ENCODE measurements around the gene SKAP2.

DNA sequence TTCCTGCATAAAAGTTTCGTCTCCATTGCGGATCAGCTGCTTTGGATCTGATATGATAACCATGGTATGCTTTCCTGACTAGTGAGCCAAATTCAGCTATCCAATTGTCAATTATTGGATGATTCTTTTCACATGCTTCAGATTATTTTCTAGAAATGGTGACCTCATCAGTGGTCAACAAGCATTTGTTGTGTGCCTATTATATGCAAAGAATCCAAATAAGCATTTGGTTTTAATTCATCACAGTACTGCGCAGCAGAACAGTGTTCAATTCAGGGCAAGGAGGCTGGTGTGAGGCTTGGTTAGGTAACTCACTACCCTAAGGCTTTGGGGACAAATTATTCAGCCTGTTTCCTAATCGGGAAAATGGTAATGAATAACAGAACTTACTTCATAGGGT is 200.5 kb downstream of the SKAP2 start:
- TF ChIP-seq HDAC2 (IDR thresholded peaks at IDR 0.05) (no peak), BHLHE40 (IDR thresholded peaks at IDR 0.05; ENCODE audit: low read depth, low read length) (no peak)
- TF ChIP-seq, protein P1, sequence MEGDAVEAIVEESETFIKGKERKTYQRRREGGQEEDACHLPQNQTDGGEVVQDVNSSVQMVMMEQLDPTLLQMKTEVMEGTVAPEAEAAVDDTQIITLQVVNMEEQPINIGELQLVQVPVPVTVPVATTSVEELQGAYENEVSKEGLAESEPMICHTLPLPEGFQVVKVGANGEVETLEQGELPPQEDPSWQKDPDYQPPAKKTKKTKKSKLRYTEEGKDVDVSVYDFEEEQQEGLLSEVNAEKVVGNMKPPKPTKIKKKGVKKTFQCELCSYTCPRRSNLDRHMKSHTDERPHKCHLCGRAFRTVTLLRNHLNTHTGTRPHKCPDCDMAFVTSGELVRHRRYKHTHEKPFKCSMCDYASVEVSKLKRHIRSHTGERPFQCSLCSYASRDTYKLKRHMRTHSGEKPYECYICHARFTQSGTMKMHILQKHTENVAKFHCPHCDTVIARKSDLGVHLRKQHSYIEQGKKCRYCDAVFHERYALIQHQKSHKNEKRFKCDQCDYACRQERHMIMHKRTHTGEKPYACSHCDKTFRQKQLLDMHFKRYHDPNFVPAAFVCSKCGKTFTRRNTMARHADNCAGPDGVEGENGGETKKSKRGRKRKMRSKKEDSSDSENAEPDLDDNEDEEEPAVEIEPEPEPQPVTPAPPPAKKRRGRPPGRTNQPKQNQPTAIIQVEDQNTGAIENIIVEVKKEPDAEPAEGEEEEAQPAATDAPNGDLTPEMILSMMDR (IDR thresholded peaks at IDR 0.05), result no peak

Measured in A549 (cell line).